HG02973 (cell line): ENCODE results near the gene NAV2.
"Not testable (repeated sequence)": the region's sequence is repeated elsewhere in the genome, so short reads cannot be mapped to it uniquely, and the experiment has no call there.

Experiments
- ATAC-seq: cut with Tn5 transposase; IDR thresholded peaks from one replicate; pipeline ENCODE4 v1.9.1; 2021; ENCODE audit warnings: moderate library complexity; ENCODE audit not compliant: unreplicated experiment

NAV2 gene

DNA sequence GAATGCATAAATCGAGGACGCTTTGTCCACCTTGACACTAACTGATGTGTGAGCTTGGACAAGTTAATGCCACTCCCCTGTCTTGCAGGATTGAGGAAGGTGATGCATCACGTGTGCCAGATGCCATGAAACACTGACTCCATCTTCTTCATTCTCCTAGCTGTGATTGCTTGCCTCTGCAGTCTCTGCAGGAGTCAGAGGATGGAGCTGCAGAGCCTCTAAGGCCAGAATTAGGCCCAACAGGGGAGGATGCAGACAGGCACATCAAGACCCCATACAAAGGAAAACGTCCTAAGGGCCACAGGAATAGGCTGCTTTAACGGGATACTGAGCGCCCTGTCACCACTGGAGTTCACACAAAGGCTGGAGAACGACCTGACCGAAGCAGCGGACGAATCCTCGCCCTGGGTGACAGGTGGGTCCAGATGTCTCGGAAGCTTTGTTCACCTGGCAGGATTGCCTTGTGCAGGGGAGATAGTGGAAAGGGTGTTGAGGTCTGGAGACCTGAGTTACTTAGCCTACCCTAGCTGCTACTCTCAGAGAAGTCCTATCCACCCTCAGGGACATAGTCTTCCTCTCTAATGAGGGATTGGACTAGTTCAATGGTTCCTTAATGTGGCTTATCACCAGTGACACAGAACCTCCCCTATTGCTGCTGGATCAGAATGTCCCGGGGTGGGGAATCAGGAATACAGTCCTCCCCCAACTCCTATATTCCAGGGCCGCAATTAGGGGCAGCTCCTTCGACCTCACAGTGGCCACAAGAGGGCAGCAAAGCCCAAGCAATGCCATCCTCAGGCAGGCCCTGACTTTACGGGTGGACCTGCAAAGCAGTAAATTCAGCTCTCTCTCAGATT, 415.3 kb downstream of the NAV2 start:
- peak; percentile 70 for ATAC-seq

DNA sequence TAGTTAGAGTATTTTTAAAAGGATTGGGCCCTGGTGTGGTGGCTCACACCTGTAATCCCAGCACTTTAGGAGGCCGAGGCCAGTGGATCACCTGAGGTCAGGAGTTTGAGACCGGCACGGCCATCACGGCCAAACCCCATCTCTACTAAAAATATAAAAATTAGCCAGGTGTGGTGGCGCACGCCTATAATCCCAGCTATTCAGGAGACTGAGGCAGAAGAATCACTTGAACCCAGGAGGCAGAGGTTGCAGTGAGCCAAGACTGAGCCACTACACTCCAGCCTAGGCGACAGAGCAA, 415.8 kb downstream of the NAV2 start:
- ATAC-seq, result not testable (repeated sequence)

DNA sequence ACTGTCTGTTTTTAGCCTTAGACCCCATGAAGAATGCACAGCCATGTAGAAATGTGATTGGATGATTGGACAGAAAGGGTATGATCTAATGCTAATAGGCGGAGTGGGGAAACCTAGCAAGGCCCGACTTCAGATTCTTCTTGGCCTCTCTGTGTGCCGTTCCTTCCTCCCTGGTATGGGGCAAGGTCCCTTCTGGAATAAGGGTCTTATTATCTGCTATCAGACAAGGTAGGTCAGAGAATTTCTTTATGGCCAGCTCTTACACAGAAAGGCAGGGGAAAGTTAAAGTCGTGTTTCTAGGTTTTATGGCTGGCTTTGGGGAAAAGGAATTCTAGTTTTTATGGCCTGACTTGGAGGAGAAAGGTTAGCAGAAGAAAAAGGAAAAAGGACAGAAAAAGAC, 417.0 kb downstream of the NAV2 start:
- ATAC-seq, result no peak

DNA sequence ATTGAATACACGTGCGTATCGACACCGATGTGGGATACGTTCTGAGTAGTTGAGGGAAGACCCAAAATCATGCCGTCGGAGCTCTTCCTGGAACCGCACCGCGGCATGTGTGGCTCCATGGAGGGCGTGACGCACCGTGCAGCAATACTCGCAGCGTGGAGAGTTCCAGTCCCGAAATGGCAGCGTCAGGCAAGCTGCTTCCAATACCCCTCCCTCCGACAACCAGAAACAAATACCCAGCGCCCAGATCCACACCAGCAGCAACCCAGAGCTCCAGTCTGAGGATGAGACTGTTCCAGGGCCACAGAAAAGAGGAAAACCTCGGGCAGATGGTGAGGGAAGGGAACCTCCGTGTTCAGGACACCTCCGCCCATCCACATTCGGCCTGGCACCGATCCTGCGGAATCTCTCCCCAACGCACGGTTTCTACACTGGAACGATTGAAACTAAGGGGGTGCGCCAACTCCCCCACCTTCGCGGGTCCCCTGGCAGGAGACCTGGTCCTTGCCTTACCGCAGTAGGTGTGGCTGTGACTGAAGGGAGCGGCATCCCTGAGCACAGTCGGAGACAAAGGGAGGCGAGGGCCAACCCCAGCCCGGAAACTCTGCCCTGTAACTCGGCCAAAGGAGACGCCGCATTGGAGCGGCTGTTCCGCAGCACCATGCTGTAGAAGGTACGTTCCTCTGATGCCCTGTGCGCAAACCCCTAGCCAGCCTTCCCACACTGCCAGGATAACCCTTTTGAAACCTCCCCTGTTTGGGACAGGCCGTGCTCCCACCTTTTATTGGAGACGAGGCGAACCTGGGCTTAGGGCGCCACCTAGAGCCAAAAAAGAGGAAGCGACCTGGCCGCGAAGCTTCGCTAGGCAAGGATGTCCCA, 419.4 kb downstream of the NAV2 start:
- no peak for ATAC-seq

DNA sequence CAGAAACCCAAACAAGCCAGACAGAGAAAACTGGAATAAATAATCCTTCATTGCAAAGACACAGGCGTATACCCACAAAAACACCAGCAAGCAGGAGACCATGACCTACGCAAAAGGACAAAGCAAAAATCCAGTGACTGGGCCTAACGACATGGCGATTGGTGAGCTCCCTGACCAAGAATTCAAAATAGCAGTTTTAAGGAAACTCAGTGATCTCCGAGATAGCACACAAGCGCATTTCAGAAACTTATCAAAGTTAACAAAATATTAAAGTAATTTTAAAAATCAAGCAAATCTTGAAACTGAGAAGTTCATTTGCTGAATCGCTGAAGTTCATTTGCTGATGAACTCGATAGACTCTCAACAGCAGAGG, 420.0 kb downstream of the NAV2 start:
- ATAC-seq, result no peak

DNA sequence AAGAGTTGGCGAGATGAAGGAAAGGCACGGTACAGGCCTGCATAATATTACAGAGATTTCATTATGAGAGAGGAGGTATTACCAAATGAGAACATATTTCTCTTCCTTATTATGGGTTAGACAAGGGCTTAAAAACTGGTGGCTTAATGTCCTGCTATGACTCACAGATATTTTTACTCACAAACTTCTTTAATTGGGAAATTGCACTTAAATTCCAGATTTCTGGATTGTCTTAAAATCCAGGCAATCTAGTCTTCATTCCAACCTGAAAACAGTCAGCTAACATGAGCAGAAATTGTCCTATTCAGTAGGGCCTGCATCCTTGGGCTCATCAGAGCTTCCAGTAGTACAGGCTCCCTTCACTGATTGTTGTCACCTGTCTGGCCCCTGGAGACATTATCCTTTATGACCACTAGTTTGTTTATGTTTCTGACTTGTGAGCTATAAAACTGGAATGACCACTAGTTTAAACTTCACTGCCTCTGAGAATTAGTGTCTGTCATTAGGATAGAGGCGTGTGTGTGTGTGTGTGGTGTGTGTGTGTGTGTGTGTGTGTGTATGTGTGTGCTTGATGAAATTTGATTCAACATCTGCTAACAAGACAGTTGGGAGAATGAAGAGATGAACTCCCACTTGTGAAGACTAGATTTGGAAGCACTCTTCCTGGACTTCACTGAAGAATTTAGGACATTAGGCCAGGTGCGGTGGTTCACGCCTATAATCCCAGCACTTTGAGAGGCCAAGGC, 422.5 kb downstream of the NAV2 start:
- ATAC-seq, result no peak

DNA sequence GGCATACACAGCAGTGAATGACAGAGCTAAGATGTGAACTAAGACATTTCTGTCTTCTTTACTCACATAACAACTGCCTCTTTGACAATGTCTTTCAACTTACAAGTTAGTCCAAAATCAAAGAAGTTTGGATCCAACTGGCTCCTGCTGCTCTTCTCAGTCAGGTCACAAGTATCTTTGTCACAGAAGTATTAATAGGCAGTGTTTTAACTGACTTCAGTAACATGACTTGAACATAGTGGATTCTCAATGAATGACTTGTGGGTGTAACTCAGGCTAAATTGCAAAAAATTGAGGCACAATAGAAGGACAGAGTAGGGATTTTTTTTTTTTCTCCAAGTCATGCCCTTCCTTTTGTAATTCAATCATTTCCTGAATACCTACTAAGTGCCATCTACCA, 425.0 kb downstream of the NAV2 start:
- no peak for ATAC-seq

DNA sequence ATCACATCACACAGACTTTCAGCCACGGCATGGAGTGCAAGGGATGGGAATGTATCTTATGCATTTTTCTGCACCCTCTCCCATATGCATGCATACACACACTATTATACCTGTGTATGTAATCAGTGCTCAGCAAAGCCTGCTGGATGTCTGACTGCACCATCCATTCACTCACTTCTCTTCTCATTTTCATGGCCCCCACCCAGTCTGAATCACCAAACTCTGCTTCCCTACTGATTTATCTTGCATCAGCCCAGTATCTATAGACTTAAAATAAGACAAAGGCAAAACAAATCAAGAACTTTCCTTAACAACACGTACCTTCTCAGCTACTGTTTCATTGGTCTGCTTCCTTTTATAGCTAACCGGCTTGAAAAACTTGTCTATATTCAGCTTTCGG, 426.1 kb downstream of the NAV2 start:
- no peak for ATAC-seq

DNA sequence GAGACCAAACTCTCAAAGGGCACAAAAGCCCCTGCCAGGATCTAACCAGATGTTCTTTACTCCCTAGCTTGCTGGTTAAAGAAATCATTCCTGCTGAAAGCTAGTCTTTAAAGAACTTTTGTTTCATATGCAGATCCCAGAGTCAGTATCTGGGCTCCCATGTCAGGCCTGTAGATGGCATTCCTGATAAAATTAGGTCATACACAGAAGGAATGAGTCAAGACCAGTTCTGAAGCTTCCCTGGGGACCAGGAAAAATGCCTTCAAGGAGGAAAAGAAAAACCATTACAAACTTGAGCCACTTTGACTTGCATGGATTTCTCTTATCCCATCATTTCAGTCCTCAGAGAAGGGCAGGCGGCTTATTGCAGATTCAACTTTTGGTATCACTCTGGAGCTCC, 441.7 kb downstream of the NAV2 start:
- ATAC-seq, result no peak

DNA sequence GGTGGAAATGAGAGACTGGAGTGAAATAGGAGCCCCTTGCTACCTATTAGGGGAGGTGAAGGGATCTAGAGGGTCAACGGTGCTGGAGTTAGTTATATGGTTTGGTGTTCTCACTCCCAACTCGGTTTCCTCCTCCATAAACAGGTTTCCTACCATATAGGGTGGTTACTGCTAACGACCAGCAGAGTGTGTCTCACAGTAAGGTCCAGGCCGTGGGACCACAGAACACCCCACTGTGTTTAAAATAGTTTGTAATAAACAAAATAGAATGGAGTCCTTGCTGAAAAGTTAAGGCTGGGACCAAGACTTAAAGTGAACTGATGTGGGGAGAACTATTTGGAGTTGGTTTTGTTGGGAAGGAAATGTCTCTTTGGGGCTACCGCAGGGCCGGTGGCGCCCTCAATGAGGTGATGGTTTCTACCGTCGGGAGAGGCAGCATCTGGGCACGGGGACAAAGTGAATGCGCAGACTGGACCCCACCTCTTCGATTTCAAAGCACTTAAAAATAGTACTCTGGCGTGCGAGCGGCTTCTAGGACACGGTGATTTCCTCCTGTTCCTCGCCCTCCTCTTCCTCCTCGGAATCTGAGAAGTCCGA, 443.1 kb downstream of the NAV2 start:
- no peak for ATAC-seq

DNA sequence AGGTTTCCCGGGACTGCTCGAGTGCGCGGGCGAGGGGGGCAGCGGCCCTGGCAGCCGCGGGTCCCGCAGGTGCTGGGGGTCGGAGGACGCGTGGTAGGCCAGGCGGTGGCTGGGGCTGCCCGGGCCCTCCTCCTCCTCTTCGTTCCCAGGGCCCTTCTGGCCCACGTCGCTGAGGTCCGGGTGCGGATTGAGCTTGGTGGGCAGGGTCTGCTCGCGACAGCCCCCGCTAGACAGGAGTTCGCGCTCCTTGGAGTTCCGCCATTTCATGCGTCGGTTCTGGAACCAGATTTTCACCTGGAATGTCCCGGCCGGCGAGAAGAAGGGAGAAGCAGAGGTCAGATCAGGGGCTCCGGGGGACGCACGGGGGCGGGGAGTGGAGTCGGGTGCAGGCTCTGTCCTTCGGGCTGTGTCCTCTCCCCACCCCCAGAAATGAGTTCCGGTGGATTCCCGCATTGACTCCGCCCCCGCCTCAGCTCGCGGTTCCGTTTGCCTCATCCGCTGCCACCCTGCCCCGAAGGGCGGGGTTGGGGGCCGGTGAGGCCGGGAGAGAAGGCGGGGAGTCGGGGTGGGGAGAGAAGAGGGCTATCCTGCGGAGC, 443.7 kb downstream of the NAV2 start:
- no peak for ATAC-seq

DNA sequence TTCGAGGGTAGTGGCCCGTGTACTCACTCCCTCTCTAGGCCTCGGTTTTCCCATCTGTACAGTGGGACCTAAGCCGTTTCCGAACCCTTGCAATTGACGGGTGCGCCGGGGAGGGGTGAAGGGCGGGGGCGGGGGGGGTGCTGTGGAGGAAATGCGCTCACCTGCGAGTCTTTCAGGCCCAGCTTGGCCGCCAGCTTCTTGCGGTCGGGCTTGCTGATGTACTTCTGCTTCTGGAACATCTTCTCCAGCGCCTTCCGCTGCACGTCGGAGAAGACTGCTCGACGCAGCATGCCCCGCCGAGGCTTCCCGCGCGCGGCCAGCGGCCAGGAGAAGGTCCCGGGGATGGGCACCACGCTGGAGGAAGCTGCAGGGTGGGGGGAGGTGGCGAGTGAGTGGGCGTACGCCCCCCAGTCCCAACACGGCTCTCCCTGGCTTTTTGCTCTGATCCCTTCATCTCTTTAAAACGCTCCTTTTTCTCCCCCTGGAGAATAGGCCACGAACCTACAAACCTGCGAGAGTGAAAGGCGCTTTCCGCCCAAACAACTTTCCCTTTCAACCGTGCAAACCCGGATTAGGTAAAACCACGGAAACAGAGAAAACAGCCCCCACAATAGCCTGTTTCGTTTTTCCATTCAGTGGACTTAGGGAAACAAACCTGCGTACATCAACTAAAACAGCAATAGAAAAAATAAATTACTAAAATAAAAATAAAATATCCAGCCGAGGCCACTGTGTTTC, 444.4 kb downstream of the NAV2 start:
- no peak for ATAC-seq

DNA sequence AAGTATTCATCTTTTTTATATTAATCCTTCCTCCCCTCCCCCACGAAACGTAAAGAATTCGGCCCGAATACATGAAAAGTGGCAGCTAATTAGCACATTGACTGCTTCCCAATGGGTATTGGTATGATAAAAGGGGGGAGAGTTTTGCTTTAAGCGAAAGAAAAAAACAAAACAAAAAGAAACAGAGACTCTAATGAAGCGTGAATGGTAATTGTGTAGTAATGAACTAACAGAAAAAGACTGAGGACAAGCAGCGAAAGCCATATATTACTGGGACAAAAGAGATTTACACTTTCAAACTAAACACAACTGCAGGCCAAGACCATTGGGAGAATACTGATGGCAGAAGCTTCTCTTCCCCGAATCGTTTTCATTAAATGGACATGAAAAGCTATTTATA, 445.1 kb downstream of the NAV2 start:
- ATAC-seq, result no peak

DNA sequence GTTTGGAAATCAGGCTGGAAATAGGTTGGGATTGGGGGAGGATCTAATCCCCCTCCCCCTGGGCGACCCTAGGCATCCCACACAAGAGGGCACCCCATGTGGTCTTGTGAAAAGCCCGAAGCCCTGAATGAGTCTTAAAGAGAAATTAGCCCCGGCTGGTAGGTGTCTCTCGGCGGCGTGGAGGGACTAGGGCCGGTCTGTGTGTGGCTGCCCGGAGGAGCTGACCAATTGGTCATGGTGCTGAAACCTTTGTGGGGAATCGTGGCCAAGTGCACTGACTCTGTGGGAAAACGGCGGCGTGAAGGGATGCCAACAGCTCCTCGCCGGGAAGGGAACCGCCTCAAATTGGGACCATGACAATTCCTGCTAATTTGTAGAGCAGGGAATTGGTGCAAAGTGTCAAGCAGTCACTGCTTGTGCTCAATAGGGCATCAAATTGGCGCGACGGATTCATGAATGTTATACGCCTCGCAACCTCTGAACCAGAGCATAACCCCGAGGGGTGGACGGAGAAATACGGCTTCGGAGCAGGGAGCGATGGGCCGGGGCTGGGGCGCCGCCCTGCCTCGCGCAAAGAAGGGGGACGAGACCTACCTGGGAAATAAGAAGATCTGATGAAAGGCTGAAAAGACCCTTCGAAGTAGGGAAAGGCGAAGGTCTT, 446.1 kb downstream of the NAV2 start:
- no peak for ATAC-seq

DNA sequence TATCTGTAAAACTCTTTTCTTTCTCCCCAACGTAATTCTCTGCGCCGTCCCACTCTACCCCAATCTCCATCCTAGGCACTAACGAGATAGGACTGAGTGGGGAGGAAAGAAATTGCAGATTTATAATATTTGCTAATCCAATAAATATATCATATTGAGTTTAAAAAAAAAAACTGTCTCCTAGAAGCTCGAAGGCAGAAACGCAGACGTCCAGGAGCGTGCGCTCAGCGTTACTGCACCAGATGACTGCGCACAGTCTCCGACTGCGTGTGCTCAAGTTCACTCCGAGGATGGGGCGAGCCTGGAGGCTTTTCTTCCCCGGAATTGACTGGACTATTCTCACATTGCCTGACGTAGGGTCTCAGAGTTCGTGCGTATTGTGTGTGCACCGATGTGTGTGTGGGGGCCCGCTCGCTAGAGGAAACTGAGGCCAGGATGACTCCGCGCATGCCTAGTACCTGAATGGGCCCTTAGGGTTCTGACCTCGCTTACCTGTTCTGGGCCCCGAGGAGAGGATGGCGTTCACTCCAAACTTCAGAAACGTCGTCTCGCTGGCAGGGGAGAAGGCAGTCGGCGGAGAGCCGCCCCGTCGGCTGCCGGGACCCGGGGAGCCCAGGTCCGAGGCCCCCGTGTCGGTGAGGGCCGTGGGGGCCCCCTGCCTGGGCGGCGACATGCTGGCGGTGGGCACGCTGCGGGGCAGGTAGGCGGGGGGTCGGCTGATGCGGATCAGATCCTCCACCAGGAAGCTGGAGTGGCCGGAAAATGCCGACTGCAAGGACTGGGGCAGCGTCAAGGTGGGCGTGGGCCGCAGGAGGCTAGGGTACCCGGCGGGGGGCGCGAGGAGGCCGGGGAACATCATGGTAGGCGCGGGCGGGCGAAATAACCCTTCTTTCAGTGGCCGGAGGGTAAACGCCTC, 447.1 kb downstream of the NAV2 start:
- no peak for ATAC-seq

DNA sequence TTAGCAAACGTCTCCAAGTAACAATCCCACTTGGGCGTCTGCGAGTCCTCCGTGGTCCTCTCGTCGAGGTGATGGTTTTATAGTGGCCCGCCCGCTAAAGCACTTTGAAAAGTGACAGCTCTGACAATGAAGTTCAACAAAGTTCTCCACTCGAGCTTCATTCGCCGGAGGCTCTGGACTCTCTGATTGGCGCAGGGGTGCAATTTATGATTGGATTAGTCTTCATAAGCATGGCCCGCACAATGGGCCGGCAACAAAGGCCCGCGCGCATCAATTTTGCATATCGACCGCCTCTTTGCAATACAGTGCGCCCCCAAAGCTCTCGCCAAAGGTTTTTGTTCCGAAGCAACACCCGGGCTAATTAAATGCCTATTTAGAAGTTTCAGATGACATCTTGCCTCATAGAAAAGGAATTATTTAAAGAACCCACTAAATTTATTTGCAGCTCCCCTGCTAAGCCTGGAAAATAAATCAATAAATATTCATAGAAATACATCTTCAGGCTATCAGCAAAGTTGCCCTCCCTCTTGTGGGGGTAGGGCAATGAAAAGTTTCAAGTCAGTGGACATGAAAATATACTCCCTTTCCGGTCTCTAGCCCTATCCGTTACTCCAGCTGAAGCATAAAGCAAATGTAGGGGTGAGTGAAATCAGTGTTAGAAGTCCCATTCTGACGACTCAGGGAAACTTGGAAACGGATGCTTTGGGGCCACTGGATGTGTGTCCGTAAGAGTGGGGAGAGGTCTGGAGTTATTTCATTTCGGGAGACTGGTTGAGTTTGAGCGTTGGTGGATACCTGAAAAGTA, 448.0 kb downstream of the NAV2 start, which contains the start of gene DBX1:
Gene DBX1, minus strand, starts transcription at position 51 of the 805 bp plus-strand sequence. CDS start 151 bp downstream, outside the sequence.
- ATAC-seq, result no peak

DNA sequence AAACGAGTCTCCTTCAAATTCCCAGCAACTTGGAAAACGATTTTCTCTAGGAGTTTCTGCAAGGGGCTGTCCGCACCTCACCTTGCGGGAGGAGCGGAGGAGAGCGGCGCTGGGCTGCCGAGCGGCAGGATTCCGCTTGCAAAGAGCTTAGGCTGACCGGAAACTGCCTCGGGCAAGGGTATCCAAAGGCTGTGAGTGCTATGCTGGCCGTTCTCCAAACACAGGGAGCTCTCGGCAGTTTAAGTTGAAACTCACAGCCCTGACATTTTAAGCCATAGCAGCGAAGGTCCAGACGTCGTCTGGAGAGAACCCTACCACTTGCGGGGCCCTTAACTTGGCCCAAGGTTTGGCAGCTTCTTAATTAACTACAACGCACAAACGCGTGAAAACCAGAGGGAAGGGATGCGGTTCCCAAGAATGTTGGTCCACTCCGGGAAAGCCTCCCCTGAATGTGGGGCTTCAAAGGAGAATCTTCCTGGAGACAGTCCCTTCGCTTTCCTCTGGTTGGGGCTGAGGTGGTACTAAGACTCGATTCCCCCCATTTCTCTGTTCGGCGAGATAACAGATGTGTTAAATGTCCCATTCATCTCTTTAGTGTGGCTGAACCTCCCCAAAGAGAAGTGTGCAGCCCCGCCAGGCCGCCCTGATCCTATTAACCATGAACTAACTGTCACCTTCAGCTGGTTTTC, 448.7 kb downstream of the NAV2 start:
- ATAC-seq, result no peak
